ENCODE data around the gene SYVN1.
A peak's percentile ranks its signal among the peaks of the same experiment; 100 is the strongest.
"Not testable (repeated sequence)": the region's sequence is repeated elsewhere in the genome, so short reads cannot be mapped to it uniquely, and the experiment has no call there.

The SYVN1 gene

GRCh38 chr11:65119670-65119995 lies 14.7 kb downstream of the SYVN1 start:
- Histone ChIP-seq H3K27me3 (ENCODE audit: control insufficient read depth in 2 of 2, insufficient read depth in 2 of 2, low read length in 2 of 2) (no peaks in the 10 kb centered on the region), H3K9ac (ENCODE audit: low read depth in 1 of 2, low read length in 2 of 2) (no peak overlapping the region), H3K9me3 (ENCODE audit: control insufficient read depth in 2 of 2, low read length in 2 of 2) (no peaks in the 10 kb centered on the region), H3K4me3 (ENCODE audit: low read length in 2 of 2) (no peak overlapping the region), H3K4me1 (ENCODE audit: control insufficient read depth in 2 of 2, insufficient read depth in 2 of 2, low read length in 2 of 2) (peaks cover 29 to 30% of the 10 kb centered on the region in 2 donors), H3K36me3 (ENCODE audit: control insufficient read depth in 2 of 2, insufficient read depth in 2 of 2, low read length in 2 of 2) (peaks cover 26 to 34% of the 10 kb centered on the region in 2 donors), H3K27ac (ENCODE audit: low read depth in 2 of 2, low read length in 2 of 2) (no peak overlapping the region)

DNA sequence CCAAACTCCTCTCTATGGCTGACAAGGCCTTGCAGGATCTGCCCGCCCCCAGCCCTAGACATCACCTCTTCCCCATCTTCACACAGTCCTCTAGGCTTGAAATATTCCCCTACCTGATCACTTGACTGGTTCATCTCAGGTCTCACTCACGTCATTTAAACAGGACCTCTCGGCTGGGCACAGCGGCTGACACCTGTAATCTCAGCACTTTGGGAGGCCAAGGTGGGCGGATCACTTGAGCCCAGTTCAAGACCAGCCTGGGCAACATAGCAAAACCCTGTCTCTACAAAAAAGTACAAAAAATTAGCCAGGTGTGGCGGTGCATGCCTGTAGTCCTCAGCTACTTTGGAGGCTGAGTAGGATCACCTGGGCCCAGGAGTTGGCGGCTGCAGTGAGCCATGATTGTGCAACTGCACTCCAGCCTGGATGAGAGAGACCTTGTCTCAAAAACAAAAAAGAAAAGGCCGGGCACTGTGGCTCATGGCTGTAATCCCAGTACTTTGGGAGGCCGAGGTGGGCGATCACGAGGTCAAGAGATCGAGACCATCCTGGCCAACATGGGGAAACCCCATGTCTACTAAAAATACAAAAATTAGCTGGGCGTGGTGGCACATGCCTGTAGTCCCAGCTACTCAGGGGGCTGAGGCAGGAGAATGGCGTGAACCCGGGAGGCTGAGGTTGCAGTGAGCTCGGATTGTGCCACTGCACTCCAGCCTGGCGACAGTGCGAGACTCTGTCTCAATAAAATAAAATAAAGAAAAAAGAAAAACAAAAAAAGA lies 15.2 kb downstream of the SYVN1 start:
- H3K27me3 ChIP-seq (ENCODE audit: control insufficient read depth in 2 of 2, insufficient read depth in 2 of 2, low read length in 2 of 2); H3K9me3 ChIP-seq (ENCODE audit: control insufficient read depth in 2 of 2, low read length in 2 of 2); H3K27ac ChIP-seq (ENCODE audit: low read depth in 2 of 2, low read length in 2 of 2); H3K4me3 ChIP-seq (ENCODE audit: low read length in 2 of 2); H3K9ac ChIP-seq (ENCODE audit: low read depth in 1 of 2, low read length in 2 of 2): not testable (repeated sequence)
- Histone ChIP-seq H3K4me1 (ENCODE audit: control insufficient read depth in 2 of 2, insufficient read depth in 2 of 2, low read length in 2 of 2) (peaks cover 29 to 30% of the 10 kb centered on the region in 2 donors), H3K36me3 (ENCODE audit: control insufficient read depth in 2 of 2, insufficient read depth in 2 of 2, low read length in 2 of 2) (peaks cover 22 to 30% of the 10 kb centered on the region in 2 donors)

DNA sequence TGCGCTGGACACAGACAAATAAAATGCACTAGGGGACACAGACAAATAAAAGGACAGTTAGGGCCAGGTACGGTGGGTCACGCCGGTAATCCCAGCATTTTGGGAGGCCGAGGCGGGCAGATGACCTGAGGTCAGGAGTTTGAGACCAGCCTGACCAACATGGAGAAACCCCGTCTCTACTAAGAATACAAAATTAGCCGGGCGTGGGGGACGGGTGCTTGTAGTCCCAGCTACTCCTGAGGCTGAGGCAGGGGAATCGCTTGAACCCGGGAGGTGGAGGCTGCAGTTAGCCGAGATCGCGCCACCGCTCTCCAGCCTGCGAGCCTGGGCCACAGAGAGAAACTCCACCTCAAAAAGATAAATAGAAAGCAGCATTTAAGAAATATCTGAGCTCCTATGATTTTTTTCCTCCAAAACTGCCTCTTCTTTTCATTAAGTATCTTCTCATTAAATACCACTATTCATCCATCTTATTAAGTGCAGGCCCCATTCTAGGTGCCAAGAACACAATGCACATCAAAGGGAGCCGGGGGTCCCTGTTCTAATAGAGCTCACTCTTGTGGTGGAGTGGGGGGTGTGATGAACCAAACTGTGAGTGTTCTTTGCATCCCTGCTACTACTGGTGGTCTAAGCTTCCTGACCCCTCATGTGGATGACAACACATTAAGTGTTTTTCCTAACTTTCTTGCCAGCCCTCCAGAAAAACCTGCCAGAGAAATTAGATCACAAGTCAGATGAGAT lies 16.1 kb downstream of the SYVN1 start:
- Histone ChIP-seq H3K36me3 (ENCODE audit: control insufficient read depth in 2 of 2, insufficient read depth in 2 of 2, low read length in 2 of 2) (peaks cover 21 to 30% of the 10 kb centered on the region in 2 donors), H3K4me3 (ENCODE audit: low read length in 2 of 2) (no peak overlapping the region), H3K9me3 (ENCODE audit: control insufficient read depth in 2 of 2, low read length in 2 of 2) (no peaks in the 10 kb centered on the region), H3K9ac (ENCODE audit: low read depth in 1 of 2, low read length in 2 of 2) (no peak overlapping the region), H3K4me1 (ENCODE audit: control insufficient read depth in 2 of 2, insufficient read depth in 2 of 2, low read length in 2 of 2) (peaks cover 33 to 34% of the 10 kb centered on the region in 2 donors), H3K27ac (ENCODE audit: low read depth in 2 of 2, low read length in 2 of 2) (peak overlapping the region; percentile 6 to 90), H3K27me3 (ENCODE audit: control insufficient read depth in 2 of 2, insufficient read depth in 2 of 2, low read length in 2 of 2) (no peaks in the 10 kb centered on the region)

DNA sequence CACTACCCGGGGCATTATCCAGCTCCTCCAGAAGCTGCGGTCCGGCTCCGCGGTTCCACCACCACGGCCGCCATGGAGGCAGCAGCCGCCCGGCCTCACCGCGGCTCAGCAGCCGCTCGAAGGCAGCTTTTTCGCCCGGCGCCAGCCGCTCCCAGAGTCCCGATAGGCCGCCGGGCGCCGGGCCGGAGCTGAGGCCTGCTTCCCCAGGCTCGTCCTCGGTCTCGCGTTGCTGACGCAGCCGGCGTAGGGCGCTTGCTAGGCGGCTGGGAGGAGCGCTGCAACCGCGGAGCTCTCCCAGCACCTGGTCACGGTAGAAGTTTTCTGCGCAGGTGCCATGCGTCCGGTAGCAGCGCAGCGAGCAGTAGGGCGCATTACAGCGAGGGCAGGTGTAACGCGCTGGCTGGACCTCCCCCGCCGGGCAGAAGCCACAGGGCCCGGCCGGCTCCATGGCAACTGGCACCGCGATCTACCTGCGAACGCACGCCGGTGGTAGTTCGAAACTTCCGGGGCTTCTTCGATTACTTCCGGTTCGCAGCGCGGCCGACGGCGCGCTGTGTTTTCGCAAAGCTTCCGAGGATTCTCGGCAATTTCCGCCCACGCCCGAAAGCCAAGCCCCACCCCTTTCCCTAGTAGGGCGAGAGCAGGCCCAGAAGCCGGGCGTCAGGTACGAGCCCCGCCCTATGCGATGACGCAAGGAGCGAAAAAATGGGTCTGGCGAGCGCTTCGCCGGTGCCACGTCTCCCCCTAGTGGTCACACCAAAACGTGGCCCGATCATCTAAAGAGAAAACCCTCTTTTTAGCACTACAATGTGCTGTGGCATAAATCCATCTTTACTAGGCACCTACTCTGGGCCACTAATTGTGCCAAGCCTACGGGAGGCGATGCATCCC lies 16.9 kb downstream of the SYVN1 start, which contains the start of gene ZNHIT2:
ZNHIT2 (minus strand) TSS at position 496 of the 891 bp plus-strand sequence; CDS start at position 448, 48 bp downstream.
- H3K9ac ChIP-seq (ENCODE audit: low read depth in 1 of 2, low read length in 2 of 2) = peak within 1 kb of the TSS; percentile 82 to 85
- H3K27me3 ChIP-seq (ENCODE audit: control insufficient read depth in 2 of 2, insufficient read depth in 2 of 2, low read length in 2 of 2) = no peaks in the 10 kb centered on the region
- peak within 1 kb of the TSS; percentile 79 to 87 for H3K4me3 ChIP-seq (ENCODE audit: low read length in 2 of 2)
- H3K9me3 ChIP-seq (ENCODE audit: control insufficient read depth in 2 of 2, low read length in 2 of 2) = no peaks in the 10 kb centered on the region
- peaks cover 35 to 36% of the 10 kb centered on the region in 2 donors for H3K4me1 ChIP-seq (ENCODE audit: control insufficient read depth in 2 of 2, insufficient read depth in 2 of 2, low read length in 2 of 2)
- peaks cover 21 to 30% of the 10 kb centered on the region in 2 donors for H3K36me3 ChIP-seq (ENCODE audit: control insufficient read depth in 2 of 2, insufficient read depth in 2 of 2, low read length in 2 of 2)
- peak within 1 kb of the TSS; percentile 73 to 90 for H3K27ac ChIP-seq (ENCODE audit: low read depth in 2 of 2, low read length in 2 of 2)

- H3K9me3 ChIP-seq (ENCODE audit: control insufficient read depth in 2 of 2, low read length in 2 of 2) = no peaks in the 10 kb centered on the region
- H3K27me3 ChIP-seq (ENCODE audit: control insufficient read depth in 2 of 2, insufficient read depth in 2 of 2, low read length in 2 of 2) = no peaks in the 10 kb centered on the region
- H3K27ac ChIP-seq (ENCODE audit: low read depth in 2 of 2, low read length in 2 of 2) = peak overlapping the region; percentile 73 to 90
- peaks cover 40 to 41% of the 10 kb centered on the region in 2 donors for H3K4me1 ChIP-seq (ENCODE audit: control insufficient read depth in 2 of 2, insufficient read depth in 2 of 2, low read length in 2 of 2)
- peaks cover 21 to 30% of the 10 kb centered on the region in 2 donors for H3K36me3 ChIP-seq (ENCODE audit: control insufficient read depth in 2 of 2, insufficient read depth in 2 of 2, low read length in 2 of 2)
- peak overlapping the region; percentile 82 to 85 for H3K9ac ChIP-seq (ENCODE audit: low read depth in 1 of 2, low read length in 2 of 2)
- peak overlapping the region; percentile 79 to 87 for H3K4me3 ChIP-seq (ENCODE audit: low read length in 2 of 2)
Observed at GRCh38 chr11:65116370-65117205, 17.7 kb downstream of the SYVN1 start.

DNA sequence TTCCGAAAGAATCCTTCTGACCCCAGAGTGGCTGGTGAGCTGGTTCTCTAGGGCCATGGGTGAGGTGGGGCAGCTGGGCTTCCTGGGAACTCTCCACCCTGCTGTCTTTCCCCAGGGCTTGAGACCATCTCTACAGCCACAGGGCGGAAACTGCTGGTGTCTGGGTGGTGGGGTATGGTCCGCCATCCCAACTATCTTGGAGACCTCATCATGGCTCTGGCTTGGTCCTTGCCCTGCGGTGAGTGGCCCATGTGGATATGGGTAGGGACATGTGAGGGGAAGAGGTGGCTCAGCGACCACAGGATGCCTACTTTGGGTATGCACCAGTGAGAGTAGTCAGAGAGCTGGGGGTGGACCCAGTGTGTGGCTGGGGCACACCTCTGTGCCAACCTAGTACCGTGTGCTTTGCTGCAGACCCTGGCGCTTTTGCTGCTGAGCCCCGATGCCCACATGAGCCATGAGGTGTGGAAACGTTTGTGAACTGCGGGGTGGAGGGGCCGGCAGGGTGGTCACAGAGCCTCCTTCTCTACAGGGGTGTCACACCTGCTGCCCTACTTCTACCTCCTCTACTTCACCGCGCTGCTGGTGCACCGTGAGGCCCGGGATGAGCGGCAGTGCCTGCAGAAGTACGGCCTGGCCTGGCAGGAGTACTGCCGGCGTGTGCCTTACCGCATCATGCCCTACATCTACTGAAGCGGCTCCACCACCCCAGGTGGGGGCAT lies 18.8 kb downstream of the SYVN1 start:
- no peaks in the 10 kb centered on the region for H3K27me3 ChIP-seq (ENCODE audit: control insufficient read depth in 2 of 2, insufficient read depth in 2 of 2, low read length in 2 of 2)
- H3K4me1 ChIP-seq (ENCODE audit: control insufficient read depth in 2 of 2, insufficient read depth in 2 of 2, low read length in 2 of 2) = peaks cover 36% of the 10 kb centered on the region in 2 donors
- H3K4me3 ChIP-seq (ENCODE audit: low read length in 2 of 2) = no peak overlapping the region
- H3K27ac ChIP-seq (ENCODE audit: low read depth in 2 of 2, low read length in 2 of 2) = no peak overlapping the region
- H3K9ac ChIP-seq (ENCODE audit: low read depth in 1 of 2, low read length in 2 of 2) = no peak overlapping the region
- no peaks in the 10 kb centered on the region for H3K9me3 ChIP-seq (ENCODE audit: control insufficient read depth in 2 of 2, low read length in 2 of 2)
- H3K36me3 ChIP-seq (ENCODE audit: control insufficient read depth in 2 of 2, insufficient read depth in 2 of 2, low read length in 2 of 2) = peaks cover 17 to 27% of the 10 kb centered on the region in 2 donors

DNA sequence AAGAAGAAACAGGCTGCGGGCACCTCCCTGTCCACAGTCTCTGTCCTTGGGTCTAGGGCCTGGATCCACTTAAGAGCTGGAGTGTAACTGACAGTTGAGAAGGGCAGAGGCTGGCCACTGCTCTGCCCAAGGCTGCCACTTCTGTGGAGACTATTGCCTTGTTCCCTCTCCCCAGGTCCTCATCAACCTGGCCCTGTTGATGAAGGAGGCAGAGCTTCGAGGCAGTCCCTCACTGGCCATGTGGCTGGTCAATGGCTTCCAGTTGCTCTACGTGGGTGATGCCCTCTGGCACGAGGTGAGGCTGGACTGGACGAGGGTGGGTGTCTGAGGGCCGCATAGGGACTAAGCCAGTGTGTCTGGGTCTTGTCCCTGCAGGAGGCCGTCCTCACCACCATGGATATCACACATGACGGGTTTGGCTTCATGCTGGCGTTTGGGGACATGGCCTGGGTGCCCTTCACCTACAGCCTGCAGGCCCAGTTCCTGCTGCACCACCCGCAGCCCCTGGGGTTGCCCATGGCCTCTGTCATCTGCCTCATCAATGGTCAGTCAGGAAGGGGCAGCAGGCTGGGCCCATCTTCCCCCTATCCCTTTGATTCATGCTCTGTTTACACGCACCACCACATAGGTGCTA lies 19.7 kb downstream of the SYVN1 start:
- H3K36me3 ChIP-seq (ENCODE audit: control insufficient read depth in 2 of 2, insufficient read depth in 2 of 2, low read length in 2 of 2) = peaks cover 13 to 23% of the 10 kb centered on the region in 2 donors
- H3K4me1 ChIP-seq (ENCODE audit: control insufficient read depth in 2 of 2, insufficient read depth in 2 of 2, low read length in 2 of 2) = peaks cover 38 to 39% of the 10 kb centered on the region in 2 donors
- H3K27me3 ChIP-seq (ENCODE audit: control insufficient read depth in 2 of 2, insufficient read depth in 2 of 2, low read length in 2 of 2) = no peaks in the 10 kb centered on the region
- H3K4me3 ChIP-seq (ENCODE audit: low read length in 2 of 2) = no peak overlapping the region
- H3K9ac ChIP-seq (ENCODE audit: low read depth in 1 of 2, low read length in 2 of 2) = no peak overlapping the region
- no peak overlapping the region for H3K27ac ChIP-seq (ENCODE audit: low read depth in 2 of 2, low read length in 2 of 2)
- no peaks in the 10 kb centered on the region for H3K9me3 ChIP-seq (ENCODE audit: control insufficient read depth in 2 of 2, low read length in 2 of 2)

- no peak overlapping the region for H3K9ac ChIP-seq (ENCODE audit: low read depth in 1 of 2, low read length in 2 of 2)
- no peaks in the 10 kb centered on the region for H3K9me3 ChIP-seq (ENCODE audit: control insufficient read depth in 2 of 2, low read length in 2 of 2)
- H3K27me3 ChIP-seq (ENCODE audit: control insufficient read depth in 2 of 2, insufficient read depth in 2 of 2, low read length in 2 of 2) = no peaks in the 10 kb centered on the region
- peaks cover 16 to 25% of the 10 kb centered on the region in 2 donors for H3K36me3 ChIP-seq (ENCODE audit: control insufficient read depth in 2 of 2, insufficient read depth in 2 of 2, low read length in 2 of 2)
- H3K27ac ChIP-seq (ENCODE audit: low read depth in 2 of 2, low read length in 2 of 2) = no peak overlapping the region
- H3K4me3 ChIP-seq (ENCODE audit: low read length in 2 of 2) = peak overlapping the region in 1 of 2 donors; percentile 66
- H3K4me1 ChIP-seq (ENCODE audit: control insufficient read depth in 2 of 2, insufficient read depth in 2 of 2, low read length in 2 of 2) = peaks cover 38 to 39% of the 10 kb centered on the region in 2 donors
Observed at GRCh38 chr11:65113839-65114238, 20.5 kb downstream of the SYVN1 start.
